Stimulated activated CD8-positive, alpha-beta memory T cell treated with anti-CD3 and anti-CD28 coated beads, Interleukin-15, amount 100 ng/mL, for 48 hours (primary cell): Measurements from ENCODE around the gene SLK.

ENCODE experiments used
- DNase-seq, 2 donors: peaks; one replicate each; pipeline ENCODE4 v3.0.0-alpha.2; 2020; ENCODE audit warnings: low read depth in 2 of 2

The SLK gene

DNA sequence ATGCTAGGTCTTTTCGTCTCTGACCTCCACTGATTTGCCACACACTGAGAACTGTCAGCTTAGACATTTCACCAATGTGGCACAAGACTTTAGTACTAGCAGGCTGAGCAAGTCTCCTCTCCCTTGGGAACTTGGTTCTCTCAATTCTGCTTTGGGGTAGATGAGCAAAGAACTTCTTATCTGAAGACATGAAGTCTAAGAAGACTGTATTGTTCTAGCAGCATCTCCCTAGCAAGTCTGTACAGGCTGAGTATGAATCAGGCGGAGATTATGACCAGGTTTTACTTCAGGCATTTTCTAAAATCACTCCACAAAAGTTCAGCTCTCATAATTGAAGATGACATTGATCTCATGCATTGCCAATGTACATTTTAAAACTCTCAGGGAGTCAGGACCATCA lies 25.1 kb upstream of the SLK start:
- no peak for DNase-seq

DNA sequence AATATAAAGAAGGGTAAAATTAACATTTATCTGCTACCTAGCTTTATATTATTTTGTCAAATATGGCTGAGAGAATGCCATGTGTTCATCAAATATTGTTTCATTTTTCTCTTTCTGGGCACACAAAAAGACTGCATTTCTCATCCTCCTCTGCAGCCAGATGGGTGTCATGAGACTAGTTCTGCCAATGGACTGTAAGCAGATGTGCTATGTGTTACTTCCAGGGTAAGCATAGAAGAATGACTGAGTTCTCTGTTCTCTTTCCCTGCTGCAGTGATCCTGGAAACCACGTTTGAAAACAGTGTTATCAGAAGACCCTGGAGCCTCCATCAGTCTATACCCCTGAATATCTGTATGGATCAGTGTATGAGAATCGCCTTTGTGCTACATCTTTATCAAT lies 24.1 kb upstream of the SLK start:
- no peak for DNase-seq

DNA sequence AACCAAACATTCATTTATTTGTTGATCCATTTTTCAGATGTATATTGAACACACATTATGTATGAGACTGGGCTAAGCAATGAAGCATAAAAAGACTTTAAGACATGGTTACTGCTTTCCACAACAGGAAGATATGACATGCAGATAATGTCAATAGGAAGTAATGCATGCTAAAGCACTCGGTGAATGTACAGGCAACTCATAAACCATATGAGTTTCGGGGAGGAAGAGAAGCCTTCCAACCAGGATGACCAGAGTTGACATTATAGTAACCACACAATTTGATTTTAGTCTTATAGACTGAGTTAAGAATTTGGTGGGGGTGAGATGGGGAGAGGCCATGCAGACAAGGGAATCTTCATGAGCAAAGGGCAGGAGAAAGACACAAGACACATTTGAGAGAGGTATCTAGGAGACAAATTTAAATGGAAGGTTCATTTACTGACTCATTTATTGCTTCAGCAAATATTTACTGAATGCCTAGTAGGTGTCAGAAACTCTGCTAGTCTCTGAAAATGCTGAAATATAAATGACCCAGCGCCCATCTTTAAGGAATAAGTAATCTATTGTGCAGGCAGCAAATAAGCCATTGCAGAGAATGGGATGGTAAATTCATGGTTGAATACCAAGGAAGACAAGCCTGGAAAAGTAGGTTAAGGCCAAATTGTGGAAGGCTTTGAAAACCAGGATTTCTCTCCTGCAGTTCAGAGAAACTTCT lies 19.0 kb upstream of the SLK start:
- no peak for DNase-seq

DNA sequence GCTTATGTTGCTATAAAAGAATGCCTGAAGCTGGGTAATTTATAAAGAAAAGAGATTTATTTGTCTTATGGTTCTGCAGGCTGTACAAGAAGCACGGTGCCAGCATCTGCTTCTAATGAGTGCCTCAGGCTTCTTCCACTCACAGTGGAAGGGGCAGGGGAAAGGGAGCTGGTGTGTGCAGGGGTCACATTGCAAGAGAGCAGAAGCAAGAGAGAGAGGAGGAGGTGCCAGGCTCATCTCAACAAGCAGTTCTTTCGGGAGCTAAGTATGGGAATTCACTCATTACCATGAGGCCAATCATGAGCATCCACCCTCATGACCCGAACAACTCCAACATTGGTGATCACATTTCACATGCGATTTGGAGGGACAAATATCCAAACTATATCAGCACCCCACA lies 17.2 kb upstream of the SLK start:
- DNase-seq = no peak

DNA sequence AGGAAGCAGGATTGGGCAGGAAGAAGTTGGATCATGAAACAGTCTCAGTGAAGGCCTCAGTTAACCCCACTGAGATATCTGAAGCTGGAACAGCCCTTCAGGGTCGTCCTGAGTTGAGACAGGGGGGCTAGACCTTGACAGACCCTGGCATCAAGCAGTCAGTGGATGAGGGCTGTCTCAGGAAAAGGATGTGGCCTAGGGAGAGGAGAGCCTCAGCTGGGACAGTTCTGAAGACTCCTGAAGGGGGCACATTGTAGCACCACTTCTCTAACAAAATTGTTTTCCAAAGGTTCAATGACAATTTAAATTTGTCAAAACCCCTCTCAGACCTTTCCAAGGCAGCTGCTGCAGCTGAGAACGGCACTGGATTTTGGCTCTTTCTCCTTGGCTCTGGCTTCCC lies 15.8 kb upstream of the SLK start:
- DNase-seq = no peak

DNA sequence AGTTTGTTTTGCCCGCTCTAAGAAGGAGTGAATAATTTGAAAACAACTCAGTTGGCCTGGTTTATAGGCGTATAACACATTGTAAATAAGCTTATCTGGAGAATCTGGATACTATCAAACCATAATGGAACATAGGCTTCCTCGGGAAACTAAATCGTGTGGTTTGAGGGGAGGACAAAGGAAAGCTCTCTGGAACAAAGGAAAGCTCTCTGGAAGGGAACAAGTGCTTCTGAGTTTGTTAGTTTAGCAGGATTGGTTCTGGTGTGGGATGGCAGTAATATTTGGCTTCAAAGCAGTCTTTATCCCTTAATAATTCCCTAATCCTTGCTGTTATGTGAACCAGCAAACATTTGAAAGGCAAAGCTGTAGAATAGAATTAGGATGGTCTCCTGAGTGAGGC lies 15.0 kb upstream of the SLK start:
- no peak for DNase-seq

DNA sequence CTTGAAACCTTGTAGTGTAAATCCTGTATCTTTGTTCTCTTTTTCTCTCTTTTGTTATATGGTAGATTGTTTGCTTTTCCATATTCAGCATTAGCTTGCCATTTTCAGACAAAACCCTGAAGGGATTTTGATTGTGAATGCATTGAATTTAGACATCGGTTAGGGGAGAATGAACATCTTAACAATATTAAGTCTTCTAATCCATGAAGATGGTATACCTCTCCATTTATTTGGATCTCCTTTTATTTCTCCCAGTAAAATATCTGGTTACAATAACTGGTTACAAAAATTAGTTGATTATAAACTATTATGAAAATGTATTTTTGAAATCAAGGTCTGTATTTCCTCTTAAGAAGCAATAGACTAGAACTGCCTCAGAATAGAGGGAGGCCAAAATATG lies 12.4 kb upstream of the SLK start:
- no peak for DNase-seq

DNA sequence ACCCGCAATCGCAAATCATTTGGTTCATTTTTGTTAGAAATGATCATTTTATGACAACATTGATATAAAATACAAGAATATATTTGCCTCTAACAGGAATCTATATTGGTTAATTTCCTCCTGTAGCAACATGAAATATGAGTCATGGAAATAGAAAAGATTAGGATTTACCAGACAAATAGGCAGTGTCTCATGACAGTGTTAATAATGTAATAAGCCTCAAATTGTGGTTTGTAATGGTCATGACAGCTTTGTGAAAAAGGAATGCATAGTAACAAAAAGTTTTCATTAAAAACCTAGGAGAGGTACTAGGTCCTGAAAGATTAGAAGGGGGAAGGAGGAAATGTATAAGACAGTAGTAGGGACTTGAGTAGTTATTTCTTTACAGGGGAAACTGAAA lies 7.9 kb upstream of the SLK start:
- DNase-seq = no peak

DNA sequence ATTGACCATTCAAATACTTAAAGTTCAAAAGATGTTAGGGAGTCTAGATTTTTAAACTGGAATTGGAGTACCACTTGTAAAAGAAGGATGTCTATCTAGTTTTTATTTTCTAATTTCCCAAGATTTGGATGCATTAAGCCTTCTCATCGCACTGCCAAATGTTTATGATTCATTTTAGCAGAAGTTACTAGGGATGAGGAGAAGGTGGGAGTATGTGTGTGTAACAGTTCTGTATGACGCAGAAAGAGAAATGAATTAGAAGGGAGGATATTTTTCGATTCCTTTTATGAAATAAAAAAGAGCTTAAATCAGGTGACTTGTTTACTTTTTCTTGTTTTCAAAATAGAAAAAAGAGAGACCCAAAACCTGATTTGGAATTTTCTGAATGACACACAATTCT lies 6.8 kb upstream of the SLK start:
- no peak for DNase-seq

DNA sequence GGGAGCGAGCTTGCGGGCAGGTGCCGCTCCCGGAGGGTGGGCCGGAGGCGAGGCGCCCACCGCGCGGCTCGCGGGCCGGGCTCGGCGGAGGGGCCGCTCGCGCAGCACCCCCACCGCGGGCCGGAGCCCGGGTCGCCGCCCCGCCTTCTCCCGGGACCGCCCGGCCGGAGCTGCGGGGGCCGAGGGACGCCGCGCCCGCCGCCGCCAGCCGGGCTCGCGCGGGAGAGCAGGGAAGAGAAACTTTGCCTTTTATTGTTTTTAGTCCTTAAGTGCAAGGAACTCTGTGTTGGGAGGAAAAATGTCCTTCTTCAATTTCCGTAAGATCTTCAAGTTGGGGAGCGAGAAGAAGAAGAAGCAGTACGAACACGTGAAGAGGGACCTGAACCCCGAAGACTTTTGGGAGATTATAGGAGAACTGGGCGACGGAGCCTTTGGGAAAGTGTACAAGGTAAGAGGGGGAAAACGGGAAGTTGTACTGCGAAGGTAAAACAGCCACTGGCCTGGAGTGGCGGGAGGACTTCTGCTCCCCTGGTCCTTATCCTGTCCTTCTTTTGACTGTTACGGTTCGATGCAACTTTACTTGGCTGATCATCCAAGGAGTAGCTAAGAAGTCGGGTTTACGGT lies 620 bp downstream of the SLK start:
- peak in 1 of 2 donors; percentile 14 for DNase-seq

DNA sequence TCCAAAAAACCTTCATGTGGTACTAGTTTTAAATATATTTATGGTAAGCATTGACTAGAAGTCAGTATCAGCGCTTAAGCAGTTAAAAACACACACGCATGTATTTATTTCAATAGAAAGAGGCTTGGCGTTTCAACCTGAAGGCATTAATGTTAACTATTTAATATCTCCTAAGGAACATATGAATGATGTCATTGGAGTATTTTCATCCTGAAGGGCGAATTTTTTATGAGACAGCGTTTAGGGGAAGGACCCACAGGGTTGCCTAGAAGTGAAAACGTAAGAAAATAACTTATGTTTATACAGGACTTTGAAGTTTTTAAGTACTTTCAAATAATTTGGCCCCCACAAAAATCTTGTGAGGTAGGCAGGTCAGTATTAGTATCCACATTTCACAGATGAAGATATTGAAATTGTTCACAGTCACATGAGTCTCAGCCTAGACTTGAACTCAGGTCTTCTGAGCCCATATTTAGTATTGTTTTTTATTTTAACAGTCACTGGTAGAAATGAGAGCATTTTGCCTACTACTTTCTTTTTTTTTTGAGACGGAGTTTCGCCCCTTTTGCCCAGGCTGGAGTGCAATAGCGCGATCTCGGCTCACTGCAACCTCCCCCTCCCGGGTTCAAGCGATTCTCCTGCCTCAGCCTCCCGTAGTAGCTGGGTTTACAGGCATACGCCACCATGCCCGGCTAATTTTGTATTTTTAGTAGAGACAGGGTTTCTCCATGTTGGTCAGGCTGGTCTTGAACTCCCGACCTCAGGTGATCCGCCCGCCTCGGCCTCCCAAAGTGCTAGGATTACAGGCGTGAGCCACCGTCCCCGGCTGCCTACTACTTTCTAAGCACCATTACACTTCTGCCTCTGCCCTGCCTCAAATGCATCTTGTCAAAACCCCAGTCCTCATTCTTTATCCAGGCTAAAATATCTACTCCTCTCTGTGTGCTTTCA lies 1.8 kb downstream of the SLK start:
- no peak for DNase-seq

DNA sequence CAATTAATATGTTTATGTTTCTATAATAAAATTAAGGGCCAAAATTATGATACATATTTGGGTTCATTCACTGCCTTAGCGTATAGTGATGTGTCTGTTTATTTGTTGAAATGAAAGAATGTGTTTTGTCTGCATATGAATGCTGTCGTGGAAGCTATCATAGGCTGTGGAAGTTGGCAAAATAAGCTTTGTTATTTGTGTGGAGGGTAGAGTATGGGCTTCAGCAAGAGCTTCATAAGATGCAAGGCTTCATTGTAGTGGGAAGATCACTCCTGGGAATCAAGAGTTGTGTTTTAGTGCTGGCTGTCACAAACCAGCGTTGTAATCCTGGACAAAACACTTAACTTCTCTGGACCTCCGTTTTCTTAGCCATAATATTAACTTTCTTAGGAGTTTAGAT lies 2.5 kb downstream of the SLK start:
- DNase-seq = no peak

DNA sequence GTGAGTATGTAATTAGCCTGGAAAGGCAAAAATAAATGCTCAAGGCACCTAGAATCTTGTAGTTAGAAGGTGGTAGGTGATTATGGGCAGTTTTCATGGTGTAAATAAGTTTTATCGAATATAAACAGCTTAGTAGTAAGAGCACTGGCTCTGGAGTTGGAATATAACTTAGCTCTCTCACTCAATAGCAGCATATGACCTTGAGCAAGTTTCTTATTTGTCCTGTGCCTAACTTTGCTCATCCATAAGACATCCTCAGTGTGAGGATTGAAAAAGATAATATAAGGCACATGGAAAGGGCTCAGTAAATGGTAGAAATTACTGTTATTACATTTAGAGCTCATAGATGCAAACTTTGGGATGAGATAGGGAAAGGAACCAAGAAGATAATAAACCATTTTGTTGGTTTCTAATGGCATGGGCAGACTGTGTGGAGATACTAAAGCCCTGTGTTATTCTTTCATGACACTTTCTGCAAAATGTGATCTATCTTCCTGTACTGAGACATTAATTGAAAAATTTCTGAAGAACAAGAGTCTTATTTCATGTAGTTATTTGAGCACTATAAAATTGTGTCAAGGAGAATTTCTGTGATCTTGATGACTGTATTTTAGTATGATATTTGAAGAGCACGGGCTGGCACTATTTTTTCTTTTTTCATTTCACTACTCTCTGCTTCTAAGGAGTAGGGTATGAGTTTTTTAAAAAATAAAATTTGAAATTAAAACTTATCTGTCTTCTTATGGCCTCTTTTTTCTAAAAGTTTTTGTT lies 3.1 kb downstream of the SLK start:
- no peak for DNase-seq

DNA sequence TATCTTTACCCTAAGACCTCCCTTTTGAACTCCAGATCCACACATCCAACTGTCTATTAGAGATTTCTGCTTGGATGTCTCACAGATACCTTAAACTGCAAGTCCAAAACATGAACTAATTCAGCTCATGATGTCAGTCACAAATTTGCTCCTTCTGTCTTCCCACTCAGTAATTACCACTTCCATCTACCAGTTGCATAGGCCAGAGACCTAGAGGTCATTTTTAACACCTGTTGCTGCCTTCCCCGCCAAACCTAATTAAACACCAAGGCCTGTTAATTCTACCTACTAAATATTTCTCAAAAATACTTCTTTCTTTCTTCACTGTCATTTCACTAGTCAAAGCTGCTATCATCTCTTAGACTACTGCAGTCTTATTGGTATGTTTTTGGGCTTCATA lies 8.2 kb downstream of the SLK start:
- DNase-seq = no peak

DNA sequence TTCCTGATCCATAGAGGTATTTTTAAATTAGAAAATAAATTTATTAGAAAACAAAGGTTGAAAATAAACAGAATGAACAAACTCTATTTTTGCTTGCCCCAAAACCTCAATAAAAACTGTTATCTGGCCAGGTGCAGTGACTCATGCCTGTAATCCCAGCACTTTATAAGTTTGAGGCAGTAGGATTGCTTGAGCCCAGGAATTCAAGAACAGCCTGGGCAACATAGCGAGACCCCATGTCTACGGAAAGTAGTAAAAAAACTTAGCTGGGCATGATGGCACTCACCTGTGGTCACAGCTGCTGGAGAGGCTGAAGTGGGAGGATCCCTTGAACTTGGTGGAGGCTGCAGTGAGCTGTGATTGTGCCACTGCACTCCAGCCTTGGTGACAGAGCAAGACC lies 10.3 kb downstream of the SLK start:
- DNase-seq = no peak

DNA sequence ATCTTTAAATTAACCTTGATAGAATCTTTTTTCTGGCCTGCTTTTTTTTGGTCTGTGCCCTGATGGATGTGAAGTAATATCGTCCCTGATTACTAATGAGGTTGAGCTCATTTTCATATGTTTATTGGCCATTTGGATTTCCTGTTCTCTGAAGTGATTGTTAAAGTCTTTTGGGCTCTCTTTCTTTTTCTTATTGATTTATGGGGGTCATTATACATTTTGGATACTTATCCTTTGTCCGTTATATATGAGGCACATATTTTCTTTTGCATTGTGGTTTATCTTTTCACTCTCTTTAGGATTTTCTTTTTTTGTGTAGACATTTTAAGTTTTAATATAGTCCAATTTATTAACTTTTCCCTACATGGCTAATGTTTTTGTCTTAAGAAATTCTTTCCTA lies 12.6 kb downstream of the SLK start:
- no peak for DNase-seq

DNA sequence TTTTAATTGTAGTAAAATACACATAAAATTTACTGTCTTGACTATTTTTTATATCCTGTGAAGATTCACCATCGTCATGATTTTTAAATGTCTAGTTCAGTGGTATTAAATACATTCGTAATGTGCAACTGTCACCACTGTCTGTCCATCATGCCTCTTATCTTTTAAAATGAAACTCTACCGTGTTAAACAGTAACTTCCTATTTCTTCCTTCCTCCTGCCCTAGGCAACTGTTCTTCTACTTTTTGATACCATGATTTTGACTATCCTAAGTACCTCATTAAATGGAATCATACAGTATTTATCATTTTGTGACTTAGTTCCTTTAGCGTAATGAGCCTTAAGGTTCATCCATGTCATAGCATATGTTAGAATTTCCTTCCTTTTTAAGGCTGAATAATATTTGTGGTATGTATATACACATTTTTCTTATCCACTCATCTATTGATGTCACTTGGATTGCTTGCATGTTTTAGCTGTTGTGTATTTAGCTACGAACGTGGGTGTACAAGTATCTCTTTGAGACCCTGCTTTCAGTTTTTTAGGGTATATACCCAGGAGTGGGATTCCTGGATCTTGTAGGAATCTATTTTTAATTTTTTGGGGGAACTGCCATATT lies 13.5 kb downstream of the SLK start:
- DNase-seq = no peak

DNA sequence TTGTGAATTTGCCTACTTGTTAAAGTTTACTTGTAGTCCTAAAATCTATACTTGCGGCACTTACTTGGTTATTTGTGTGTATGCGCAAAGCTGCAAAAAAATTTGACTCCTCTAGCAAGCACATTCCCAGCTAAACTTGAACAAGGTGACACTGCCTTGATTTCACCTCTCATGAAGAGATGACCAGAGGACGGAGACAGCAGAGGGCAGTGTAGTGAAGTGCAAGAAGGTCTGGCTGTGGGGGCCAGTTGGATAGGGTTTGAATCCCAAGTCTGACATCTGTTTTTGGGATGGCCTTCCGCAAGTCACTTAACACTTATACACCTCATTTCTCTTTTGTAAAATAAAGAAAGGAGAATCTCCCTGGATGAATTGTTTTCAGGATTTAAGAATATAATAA lies 15.7 kb downstream of the SLK start:
- no peak for DNase-seq

DNA sequence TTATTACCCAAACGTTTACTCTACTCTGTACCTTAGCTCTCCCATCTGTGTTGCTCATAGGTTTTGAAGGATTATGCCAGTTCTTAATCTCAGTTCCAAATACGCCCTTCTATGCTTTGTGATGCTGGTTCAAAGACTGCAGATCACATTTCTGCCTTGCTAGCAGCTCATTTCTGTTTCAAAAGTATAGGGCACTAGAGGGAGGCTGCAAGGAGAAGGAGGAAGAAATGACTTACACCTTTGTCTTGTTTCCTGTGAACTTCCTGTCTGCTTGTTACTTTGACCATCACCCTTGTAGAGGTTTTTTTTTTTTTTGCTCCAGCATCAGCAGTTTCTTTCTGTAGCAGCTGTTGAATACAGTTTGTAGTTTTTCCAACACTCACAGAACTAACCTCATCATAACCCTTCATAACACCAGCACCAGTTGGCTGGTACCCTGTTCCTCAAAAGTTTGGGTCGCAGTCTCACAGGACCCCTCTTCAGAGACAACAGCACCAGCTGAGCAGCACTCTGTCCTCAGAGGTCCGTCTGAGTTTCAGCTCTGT lies 16.5 kb downstream of the SLK start:
- DNase-seq = no peak

DNA sequence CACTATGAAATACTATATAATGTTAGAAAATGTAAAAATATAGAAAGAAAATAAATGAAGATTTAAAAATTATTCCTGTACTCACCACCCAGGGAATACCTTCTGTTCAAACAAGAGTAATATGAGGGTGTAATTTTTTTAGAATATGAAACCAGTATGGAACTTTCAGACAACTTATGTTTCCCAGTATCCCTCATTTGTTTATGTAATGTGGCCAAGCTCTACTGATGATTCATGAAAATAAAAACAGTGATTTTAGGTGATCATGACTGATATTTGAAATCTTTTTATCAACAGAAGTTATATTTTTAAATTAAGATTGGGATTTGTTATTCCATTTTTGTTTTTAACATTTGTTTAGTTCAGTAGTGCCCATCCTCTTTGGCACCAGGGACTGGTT lies 18.8 kb downstream of the SLK start:
- no peak for DNase-seq

DNA sequence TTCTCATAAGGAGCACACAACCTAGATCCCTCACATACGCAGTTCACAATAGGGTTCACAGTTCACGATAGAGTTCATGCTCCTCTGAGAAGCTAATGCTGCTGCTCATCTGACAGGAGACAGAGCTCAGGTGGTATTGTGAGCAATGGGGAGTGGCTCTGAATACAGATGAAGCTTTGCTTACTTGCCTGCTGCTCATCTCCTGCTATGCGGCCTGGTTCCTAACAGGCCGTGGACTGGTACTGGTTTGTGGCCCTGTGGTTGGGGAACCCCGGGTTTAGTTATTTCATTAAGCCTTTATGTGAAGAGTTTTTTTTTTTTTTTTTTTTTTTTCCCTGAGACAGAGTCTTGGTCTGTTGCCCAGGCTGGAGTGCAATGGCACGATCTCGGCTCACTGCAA lies 19.4 kb downstream of the SLK start:
- DNase-seq = peak in 1 of 2 donors; percentile 12
